ENCODE data around the gene RPL22.
"Not testable (repeated sequence)": the region's sequence is repeated elsewhere in the genome, so short reads cannot be mapped to it uniquely, and the experiment has no call there.

The RPL22 gene

GRCh38 chr1:6233376-6233775 is 34.0 kb upstream of the RPL22 start:
- no peak for DNase-seq

GRCh38 chr1:6225651-6226050 is 26.3 kb upstream of the RPL22 start:
- DNase-seq = no peak

- DNase-seq = no peak
Measured at GRCh38 chr1:6224718-6225117, 25.3 kb upstream of the RPL22 start.

- DNase-seq = no peak
Measured at GRCh38 chr1:6223617-6224016, 24.2 kb upstream of the RPL22 start.

GRCh38 chr1:6222636-6223035 is 23.2 kb upstream of the RPL22 start:
- no peak for DNase-seq

- DNase-seq = no peak
Measured at GRCh38 chr1:6221210-6221784, 21.9 kb upstream of the RPL22 start.

GRCh38 chr1:6220236-6220635 is 20.8 kb upstream of the RPL22 start:
- DNase-seq = no peak

- DNase-seq = not testable (repeated sequence)
Measured at GRCh38 chr1:6219641-6220040, 20.2 kb upstream of the RPL22 start.

- no peak for DNase-seq
Measured at GRCh38 chr1:6218375-6219164, 19.2 kb upstream of the RPL22 start.

- no peak for DNase-seq
Measured at GRCh38 chr1:6212193-6212959, 13.0 kb upstream of the RPL22 start.

GRCh38 chr1:6211731-6212130 is 12.3 kb upstream of the RPL22 start:
- no peak for DNase-seq

GRCh38 chr1:6210591-6211355 is 11.4 kb upstream of the RPL22 start:
- DNase-seq = no peak

GRCh38 chr1:6209661-6210580 is 10.5 kb upstream of the RPL22 start:
- DNase-seq = peak; percentile 34

- peak; percentile 40 for DNase-seq
Measured at GRCh38 chr1:6208723-6209660, 9.6 kb upstream of the RPL22 start.

- no peak for DNase-seq
Measured at GRCh38 chr1:6207921-6208320, 8.5 kb upstream of the RPL22 start.

GRCh38 chr1:6207075-6207885 is 7.9 kb upstream of the RPL22 start:
- DNase-seq = no peak

GRCh38 chr1:6206520-6206855 is 7.1 kb upstream of the RPL22 start:
- no peak for DNase-seq

- peak; percentile 63 for DNase-seq
Measured at GRCh38 chr1:6205849-6206519, 6.6 kb upstream of the RPL22 start, which contains the start of gene RNF207. Gene RNF207, plus strand, starts transcription at chr1:6206119. Its CDS starts 417 bp downstream, at chr1:6206536.

- no peak for DNase-seq
Measured at GRCh38 chr1:6202256-6202655, 2.9 kb upstream of the RPL22 start.

All from activated naive CD4-positive, alpha-beta T cell treated with anti-CD3 and anti-CD28 coated beads, Interleukin-2, amount 50 U/mL, for 16 hours (primary cell).